Measurements from ENCODE around the gene GLDC.

GRCh38 chr9:6600426-6600825 lies 45.1 kb downstream of the GLDC start:
- TF ChIP-seq CTCF (IDR thresholded peaks at IDR 0.05) = no peak
- no peak for TF ChIP-seq E2F4 (CRISPR knock-in tag; IDR thresholded peaks at IDR 0.05; ENCODE audit: borderline replicate concordance, low read depth)
- TF ChIP-seq USF2 (CRISPR knock-in tag; IDR thresholded peaks at IDR 0.05) = no peak

All from WTC11 (cell line).